ENCODE results near the gene CSTF2T.

DNA sequence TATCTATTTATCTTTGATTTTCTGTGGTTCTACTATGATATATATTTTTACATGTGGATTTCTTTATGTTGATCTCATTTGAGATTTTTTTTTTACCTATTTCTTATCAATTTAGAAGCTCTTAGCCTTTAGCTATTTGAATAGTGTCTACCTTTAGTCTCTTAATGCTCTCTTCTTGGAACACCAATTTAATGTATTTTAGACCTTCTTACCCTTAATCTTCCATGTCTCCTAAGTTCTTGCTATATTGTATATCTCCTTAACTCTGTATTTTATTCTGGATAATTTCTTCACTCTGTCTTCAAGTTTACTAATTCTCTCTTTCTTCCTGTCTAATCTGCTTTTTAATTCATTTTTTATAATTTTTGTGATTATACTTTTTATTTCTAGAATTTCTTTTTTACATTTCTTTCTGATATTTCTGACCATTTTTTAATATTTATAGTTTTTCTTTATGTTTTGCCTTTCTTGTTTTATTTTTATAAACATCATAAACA, 27.3 kb downstream of the CSTF2T start:
- TF ChIP-seq, protein P1, sequence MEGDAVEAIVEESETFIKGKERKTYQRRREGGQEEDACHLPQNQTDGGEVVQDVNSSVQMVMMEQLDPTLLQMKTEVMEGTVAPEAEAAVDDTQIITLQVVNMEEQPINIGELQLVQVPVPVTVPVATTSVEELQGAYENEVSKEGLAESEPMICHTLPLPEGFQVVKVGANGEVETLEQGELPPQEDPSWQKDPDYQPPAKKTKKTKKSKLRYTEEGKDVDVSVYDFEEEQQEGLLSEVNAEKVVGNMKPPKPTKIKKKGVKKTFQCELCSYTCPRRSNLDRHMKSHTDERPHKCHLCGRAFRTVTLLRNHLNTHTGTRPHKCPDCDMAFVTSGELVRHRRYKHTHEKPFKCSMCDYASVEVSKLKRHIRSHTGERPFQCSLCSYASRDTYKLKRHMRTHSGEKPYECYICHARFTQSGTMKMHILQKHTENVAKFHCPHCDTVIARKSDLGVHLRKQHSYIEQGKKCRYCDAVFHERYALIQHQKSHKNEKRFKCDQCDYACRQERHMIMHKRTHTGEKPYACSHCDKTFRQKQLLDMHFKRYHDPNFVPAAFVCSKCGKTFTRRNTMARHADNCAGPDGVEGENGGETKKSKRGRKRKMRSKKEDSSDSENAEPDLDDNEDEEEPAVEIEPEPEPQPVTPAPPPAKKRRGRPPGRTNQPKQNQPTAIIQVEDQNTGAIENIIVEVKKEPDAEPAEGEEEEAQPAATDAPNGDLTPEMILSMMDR (IDR thresholded peaks at IDR 0.05) = no peak
- TF ChIP-seq POLR2A (IDR thresholded peaks at IDR 0.05) = no peak
